CD4-positive, alpha-beta T cell treated with Interleukin-1 beta for 1 hour (primary cell): ENCODE measurements around the gene ING3.
"Not testable (repeated sequence)": the region's sequence is repeated elsewhere in the genome, so short reads cannot be mapped to it uniquely, and the experiment has no call there.

Source experiments
- DNase-seq, 2 donors: peaks; one replicate each; pipeline ENCODE4 v3.0.0-alpha.2; 2020 to 2022

The ING3 gene

GRCh38 chr7:121005058-121005457 is 54.5 kb downstream of the ING3 start:
- not testable (repeated sequence) for DNase-seq

DNA sequence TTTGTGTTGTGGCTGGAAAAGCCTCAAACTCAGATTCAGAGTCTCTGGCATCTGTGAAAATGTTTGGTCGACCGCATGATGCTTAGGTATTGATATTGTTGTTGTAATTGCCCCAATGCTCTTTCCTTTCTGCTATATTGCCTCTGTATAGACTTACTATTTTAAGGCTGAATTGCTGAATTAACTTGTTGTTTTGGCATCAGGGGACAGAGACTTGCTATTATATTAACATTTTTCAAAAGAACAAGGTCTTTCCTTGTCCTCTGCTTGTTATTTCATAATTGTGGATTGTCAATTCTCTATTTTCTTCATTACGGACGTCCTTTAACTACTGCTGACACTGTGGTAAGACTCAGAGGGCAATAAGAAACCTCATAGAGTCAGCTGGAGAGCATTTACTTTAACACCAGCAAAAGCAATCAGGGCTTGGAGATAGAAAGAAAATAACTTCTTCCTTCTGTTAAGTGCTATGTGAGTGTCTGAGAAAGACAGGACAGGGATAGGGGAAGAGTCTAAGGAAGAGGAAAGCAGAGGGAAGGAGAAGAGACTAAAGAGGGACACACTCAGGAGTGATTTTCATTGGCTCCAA is 55.5 kb downstream of the ING3 start:
- no peak for DNase-seq

DNA sequence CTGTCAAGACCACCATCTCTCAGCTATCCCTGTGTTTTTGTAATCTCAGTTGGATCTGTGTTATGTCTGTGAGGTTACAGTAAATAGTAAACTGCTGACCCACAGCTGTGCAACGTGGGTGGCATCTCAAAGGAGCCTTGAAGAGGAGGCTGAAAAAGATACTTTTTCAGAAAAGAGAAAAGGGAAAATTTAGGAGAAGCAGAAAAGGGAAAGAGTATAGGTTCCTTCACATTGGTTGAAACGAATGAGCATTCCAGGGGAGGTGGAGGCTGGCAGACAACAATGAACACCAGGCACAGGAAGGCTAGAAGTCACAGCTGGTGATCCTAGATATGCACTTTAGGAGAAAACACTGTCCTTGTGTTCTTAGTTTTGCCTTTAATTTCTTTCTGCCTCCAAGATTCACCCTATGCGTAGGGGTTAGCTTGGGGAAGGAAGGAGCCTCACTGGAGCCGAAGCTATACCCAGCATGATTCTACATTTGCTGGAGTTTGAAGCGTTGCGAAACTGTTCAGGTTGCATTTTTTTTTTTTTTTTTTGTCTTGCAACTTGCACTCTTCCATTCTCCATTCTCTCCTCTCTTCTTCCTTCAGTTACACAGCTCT is 56.2 kb downstream of the ING3 start:
- DNase-seq, result no peak

GRCh38 chr7:121008816-121009215 is 58.2 kb downstream of the ING3 start:
- DNase-seq, result no peak

DNA sequence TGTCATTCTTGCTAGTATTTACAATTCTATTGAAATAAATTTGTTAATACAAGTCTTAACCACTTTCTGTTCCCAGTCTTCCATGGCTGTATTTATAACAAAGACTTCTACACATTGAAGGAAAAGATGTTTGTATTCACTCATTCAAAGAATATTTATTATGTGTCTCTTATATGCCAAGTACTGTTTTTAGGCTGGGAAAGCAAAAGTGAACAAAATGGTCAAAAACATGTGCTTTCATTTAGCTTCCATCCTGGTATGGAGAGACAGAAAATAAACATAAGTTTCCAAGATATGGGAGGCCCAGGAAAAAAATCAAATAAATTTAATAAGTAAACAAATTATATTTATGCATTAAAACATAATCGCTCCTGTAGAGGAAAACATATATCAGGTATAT is 60.8 kb downstream of the ING3 start:
- DNase-seq, result no peak

DNA sequence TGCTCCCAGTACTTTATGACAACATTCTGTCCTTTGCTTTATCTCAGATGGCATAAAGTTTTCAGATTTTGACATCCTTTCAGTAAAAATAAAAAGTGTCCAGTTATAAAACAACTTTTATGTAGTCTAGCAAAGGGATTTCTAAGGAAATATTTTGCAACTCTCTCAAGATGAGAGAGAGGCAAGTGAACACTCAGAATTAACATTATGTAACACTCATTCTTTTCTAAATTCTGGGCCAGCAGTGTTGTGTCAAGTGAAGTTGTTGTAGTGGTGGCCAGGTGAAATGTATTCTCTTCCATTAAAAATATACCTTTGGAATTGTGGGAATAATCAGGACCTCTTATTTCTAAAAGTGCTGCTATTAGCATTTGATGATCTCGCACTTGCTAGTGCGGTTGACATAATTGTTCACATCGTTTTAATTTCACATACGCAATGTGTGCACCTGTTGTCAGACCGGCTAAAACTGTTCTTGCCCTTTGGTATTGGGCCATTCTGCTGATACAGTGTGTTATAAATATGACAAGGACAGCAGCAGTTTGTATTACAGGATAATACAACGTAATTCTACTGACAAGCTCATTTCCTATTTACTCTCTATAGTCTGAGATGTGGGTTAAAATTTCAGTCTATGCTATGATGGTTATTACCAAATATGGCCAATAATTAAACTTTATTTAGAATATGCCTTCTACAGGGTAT is 61.7 kb downstream of the ING3 start:
- DNase-seq, result no peak

GRCh38 chr7:121012919-121013318 is 62.3 kb downstream of the ING3 start:
- no peak for DNase-seq

DNA sequence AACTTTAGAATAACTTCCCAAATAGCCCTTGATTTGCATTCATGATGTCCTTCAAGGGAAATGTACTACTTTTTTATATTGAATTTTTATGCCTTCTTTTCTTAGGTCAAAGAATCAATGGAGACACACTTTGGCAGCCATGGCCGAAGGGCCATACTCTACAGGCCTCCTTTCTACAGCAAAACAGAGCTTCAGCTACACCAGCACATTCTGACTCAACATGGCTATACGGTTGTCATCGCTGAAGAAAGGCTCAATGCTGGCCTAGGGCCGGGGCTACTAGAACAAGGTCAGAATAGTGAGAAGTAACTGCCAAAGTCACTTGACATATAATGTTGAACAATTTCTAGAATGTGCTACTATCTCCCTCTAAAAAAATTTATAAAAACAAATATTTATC is 65.0 kb downstream of the ING3 start:
- no peak for DNase-seq

- DNase-seq, result no peak
Observed at GRCh38 chr7:121016966-121017365, 66.4 kb downstream of the ING3 start.

- DNase-seq, result no peak
Observed at GRCh38 chr7:121017586-121017985, 67.0 kb downstream of the ING3 start.

DNA sequence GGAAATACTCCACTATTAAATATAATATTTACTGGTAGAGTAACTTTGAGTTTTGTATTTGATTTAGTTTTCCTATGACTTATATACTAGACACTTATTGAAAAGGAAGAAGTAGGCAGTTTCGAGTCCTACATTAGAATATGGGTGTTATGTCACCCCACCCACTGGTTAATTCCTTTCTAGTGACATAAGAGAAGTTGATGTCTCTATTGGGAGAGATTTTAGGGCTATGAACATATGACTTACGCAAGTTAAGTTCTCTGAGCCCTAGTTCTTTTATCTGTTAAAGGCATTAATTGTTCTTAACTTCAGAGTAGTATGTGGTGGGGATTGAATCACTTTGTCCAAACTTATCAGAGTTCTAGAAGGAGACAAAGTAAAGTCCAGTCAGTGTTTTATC is 68.4 kb downstream of the ING3 start:
- no peak for DNase-seq

DNA sequence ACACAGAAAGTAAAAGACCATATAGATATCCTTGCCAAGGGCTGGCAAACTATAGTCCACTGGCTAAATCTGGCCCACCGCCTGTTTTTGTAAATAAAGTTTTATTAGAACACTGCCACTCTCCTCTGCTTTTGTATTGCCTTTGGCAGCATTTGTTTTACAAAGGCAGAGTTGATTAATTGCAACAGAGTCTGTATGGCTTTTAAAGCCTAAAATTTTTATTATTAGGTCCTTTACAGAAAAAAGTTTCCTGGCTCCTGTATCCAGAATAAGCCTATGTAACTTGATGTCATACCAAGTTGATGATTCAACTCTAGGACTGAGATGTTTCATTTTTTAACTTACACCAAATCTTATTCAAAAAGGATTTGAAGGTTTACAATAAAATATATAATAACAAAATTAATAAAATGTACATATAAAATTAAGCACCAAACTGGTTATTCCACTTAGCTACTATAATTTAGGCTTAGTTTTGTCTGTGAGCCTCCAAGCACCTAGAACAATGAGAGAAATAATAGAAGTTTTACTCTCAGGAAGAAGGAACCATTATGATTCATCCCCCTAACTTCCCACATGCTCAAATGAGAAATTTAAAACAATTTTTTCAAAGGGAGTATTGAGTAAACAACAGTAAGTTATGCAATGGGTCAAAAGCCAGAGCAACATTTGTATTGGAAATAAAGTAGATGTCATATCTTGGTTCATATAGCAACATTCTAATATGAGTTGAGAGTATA is 69.8 kb downstream of the ING3 start:
- no peak for DNase-seq

DNA sequence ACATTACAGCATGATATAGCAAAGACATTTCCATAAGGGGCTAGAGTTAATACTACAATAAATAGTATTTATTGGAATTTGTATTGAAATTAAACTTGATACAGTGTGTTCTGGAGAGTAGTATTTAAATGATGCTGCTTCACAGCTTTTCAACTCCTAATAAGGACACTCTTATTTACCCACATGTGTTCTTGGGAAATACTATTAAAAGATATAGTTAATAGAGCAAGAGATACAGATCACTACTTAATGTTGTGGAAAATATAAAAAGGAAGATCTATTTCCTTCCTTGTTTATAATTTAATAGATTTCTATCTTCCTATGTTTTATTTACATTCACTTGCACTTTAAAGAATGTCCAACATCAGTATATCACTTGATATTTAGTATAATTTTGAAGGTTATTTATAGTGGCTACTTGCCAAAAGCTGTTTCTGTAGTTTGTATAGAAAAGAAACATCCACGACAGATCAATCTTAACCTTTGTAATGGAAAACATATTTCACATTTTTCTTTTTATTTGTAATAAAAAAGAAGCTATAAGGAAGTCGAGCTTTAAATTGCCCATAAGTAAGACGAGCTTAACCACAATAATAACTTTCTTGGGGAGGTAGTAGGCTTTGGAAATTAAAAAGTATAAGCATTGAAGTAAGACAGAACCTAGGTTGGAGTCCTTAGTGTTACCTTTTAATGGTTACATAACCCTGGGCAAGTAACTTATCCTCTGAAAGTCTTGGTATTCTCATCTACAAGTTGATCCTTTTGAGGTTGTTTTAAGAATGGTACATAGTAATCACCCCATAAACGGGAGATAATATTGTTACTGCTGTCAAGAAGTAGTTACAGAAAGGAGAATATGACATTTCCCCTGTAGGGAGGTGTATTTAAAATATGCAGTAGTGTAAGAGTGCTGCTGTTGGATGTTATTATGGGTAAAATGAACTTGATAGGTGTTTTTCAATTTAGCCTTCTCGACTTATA is 70.7 kb downstream of the ING3 start:
- no peak for DNase-seq

GRCh38 chr7:121023194-121023593 is 72.6 kb downstream of the ING3 start:
- no peak for DNase-seq

DNA sequence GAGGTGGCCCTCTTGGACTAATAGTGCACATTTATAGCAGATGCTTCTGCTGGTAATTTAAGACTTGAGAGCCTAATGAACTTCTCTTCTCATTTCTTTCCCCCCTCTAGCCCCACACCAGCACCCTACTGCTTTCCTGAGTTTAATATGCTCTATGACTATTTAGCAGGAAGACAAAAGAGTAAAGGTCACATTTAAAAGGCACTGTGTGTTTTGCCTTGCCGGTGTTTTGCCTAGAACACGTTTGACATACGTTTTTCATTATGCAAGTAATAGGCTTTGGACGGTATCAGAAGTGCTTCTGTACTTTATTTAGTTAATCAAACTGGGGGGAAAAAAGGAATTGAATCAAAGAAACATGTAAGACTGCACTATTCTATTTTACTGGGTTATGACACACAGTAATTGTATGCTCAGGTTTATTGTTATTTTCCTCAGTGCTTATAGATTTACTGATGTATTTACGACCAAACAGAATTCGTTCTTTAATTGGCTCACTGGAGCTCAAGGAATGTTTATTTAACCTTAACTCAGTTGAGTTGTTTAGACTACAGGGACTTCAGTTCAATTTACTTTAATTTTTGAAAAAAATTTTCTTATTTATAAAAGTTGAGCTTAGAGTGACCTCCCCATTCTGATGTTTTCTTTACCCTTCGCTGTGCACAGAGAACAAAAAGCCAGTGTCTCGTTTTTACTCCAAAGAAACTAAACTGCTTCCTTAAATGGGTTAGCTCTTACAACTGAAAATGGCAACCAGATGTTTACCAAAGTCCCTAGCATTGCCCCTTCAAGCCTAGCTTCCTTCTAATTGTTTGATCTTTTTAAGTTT is 73.3 kb downstream of the ING3 start:
- no peak for DNase-seq

GRCh38 chr7:121024611-121025010 is 74.0 kb downstream of the ING3 start:
- no peak for DNase-seq

DNA sequence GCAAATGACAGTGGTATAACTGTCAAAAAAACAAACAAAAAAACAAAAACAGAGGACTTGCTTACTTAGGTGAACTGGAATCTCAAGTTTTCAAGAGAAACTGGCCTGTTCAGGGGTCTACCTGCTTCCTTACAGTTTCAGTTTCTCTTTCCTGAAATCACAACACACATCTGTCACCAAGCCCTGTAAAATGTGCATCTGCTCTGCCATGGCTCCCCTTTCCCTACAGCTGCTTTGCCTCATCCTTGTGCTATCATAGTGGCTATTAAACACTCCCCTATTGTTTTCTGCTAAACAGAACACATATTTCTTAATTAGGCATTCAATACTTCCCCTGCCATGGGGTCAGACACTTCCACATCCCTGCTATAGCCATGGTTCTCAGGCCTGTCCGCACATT is 75.6 kb downstream of the ING3 start:
- no peak for DNase-seq

DNA sequence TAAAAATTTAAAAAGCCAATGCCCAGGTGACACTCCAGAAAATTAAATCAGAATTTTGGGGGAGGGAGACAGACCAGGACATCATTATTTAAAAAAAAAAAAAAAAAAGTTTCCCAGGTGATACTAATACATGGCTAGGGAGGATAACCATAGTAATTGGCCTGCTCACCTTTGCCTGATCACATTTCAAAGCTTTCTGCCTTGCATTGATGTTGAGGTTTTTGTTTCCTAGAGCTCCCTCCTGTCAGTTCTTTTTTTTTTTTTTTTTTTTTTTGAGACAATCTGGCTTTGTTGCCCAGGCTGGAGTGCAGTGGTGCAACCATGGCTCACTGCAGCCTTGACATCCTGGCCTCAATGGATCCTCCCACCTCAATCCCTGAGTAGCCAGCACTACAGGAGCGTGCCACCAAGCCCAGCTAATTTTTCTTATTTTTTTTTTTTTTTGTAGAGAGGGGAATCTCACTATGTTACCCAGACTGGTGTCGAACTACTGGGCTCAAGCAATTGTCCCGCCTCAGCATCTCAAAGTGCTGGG is 76.1 kb downstream of the ING3 start:
- DNase-seq, result no peak
